Measurements from ENCODE around the gene STAB2. TPM values are rescaled to one million over a fixed set of nuclear protein-coding genes. Genes with fewer than 3 reads are reported as not detected.

The STAB2 gene
- total RNA-seq, 2 donors from 2014 or later = not detected

GRCh38 chr12:103640410-103640809 is 53.3 kb downstream of the STAB2 start:
- Histone ChIP-seq H3K9ac (ENCODE audit: extremely low read depth, low read length, poor library complexity, severe bottlenecking) (no peak overlapping the region), H3K9me3 (ENCODE audit: control insufficient read depth, low read length) (peaks cover 4% of the 10 kb centered on the region), H3K4me3 (ENCODE audit: low read length) (no peak overlapping the region), H3K27me3 (ENCODE audit: control insufficient read depth, insufficient read depth, low read length, poor library complexity, severe bottlenecking) (no peaks in the 10 kb centered on the region), H3K27ac (ENCODE audit: low read depth, low read length) (no peak overlapping the region), H3K4me1 (ENCODE audit: control insufficient read depth, insufficient read depth, low read length) (no peaks in the 10 kb centered on the region), H3K36me3 (ENCODE audit: control insufficient read depth, insufficient read depth, low read length) (no peaks in the 10 kb centered on the region)
- Mint-ChIP-seq H3K4me3 (no peak overlapping the region), H3K36me3 (ENCODE audit: low read depth) (no peaks in the 10 kb centered on the region), H3K9me3 (peaks cover 10% of the 10 kb centered on the region), H3K4me1 (no peaks in the 10 kb centered on the region), H3K27ac (no peak overlapping the region), H3K27me3 (ENCODE audit: insufficient read depth) (peaks cover 2% of the 10 kb centered on the region)
- WGBS, 2 experiments (ENCODE audit: insufficient coverage in 1 of 2, insufficient read length in 1 of 2) = 78 to 100% methylated on average over 1 of the region's 1 CpG
- TF ChIP-seq CTCF (conservative IDR thresholded peaks at IDR 0.05) = no peak
- DNase-seq = no peak

GRCh38 chr12:103640831-103641230 is 53.8 kb downstream of the STAB2 start:
- H3K4me1 ChIP-seq (ENCODE audit: control insufficient read depth, insufficient read depth, low read length) = no peaks in the 10 kb centered on the region
- Mint-ChIP-seq H3K36me3 (ENCODE audit: low read depth) (no peaks in the 10 kb centered on the region), H3K4me1 (no peaks in the 10 kb centered on the region), H3K4me3 (no peak overlapping the region), H3K9me3 (peaks cover 10% of the 10 kb centered on the region), H3K27me3 (ENCODE audit: insufficient read depth) (peaks cover 2% of the 10 kb centered on the region), H3K27ac (no peak overlapping the region)
- no peak for TF ChIP-seq CTCF (conservative IDR thresholded peaks at IDR 0.05)
- WGBS, 2 experiments (ENCODE audit: insufficient coverage in 1 of 2, insufficient read length in 1 of 2) = 87 to 88% methylated on average over 4 of the region's 4 CpGs
- H3K4me3 ChIP-seq (ENCODE audit: low read length) = no peak overlapping the region
- no peaks in the 10 kb centered on the region for H3K27me3 ChIP-seq (ENCODE audit: control insufficient read depth, insufficient read depth, low read length, poor library complexity, severe bottlenecking)
- no peak overlapping the region for H3K27ac ChIP-seq (ENCODE audit: low read depth, low read length)
- no peak for DNase-seq
- H3K36me3 ChIP-seq (ENCODE audit: control insufficient read depth, insufficient read depth, low read length) = no peaks in the 10 kb centered on the region
- H3K9me3 ChIP-seq (ENCODE audit: control insufficient read depth, low read length) = peaks cover 4% of the 10 kb centered on the region
- no peak overlapping the region for H3K9ac ChIP-seq (ENCODE audit: extremely low read depth, low read length, poor library complexity, severe bottlenecking)

- peaks cover 2% of the 10 kb centered on the region for H3K27me3 Mint-ChIP-seq (ENCODE audit: insufficient read depth)
- peaks cover 10% of the 10 kb centered on the region for H3K9me3 Mint-ChIP-seq
- TF ChIP-seq CTCF (conservative IDR thresholded peaks at IDR 0.05) = no peak
- Histone ChIP-seq H3K4me3 (ENCODE audit: low read length) (no peak overlapping the region), H3K36me3 (ENCODE audit: control insufficient read depth, insufficient read depth, low read length) (no peaks in the 10 kb centered on the region), H3K9ac (ENCODE audit: extremely low read depth, low read length, poor library complexity, severe bottlenecking) (no peak overlapping the region), H3K27ac (ENCODE audit: low read depth, low read length) (no peak overlapping the region), H3K9me3 (ENCODE audit: control insufficient read depth, low read length) (peaks cover 4% of the 10 kb centered on the region), H3K4me1 (ENCODE audit: control insufficient read depth, insufficient read depth, low read length) (no peaks in the 10 kb centered on the region), H3K27me3 (ENCODE audit: control insufficient read depth, insufficient read depth, low read length, poor library complexity, severe bottlenecking) (no peaks in the 10 kb centered on the region)
- H3K4me3 Mint-ChIP-seq = no peak overlapping the region
- H3K36me3 Mint-ChIP-seq (ENCODE audit: low read depth) = no peaks in the 10 kb centered on the region
- H3K4me1 Mint-ChIP-seq = no peaks in the 10 kb centered on the region
- H3K27ac Mint-ChIP-seq = no peak overlapping the region
- 83 to 100% methylated on average over 1 to 3 of the region's 3 CpGs for WGBS, 2 experiments (ENCODE audit: insufficient coverage in 1 of 2, insufficient read length in 1 of 2)
- no peak for DNase-seq
These were observed 55.3 kb downstream of the STAB2 start for GRCh38 chr12:103642240-103642864.

All from endodermal cell (in vitro differentiated cells).